Measurements from ENCODE around the gene STYK1. TPM values are rescaled to one million over a fixed set of nuclear protein-coding genes. Genes with fewer than 3 reads are reported as not detected.
"Not testable (repeated sequence)": the region's sequence is repeated elsewhere in the genome, so short reads cannot be mapped to it uniquely, and the experiment has no call there.

STYK1 gene
- polyA plus RNA-seq, 1 donor: 0.94 TPM

GRCh38 chr12:10652192-10652591 is 21.7 kb downstream of the STYK1 start:
- Histone ChIP-seq H3K9me3 (ENCODE audit: control insufficient read depth, low read depth, low read length) (no peaks in the 10 kb centered on the region), H3K27me3 (ENCODE audit: control insufficient read depth, insufficient read depth, low read length) (no peaks in the 10 kb centered on the region), H3K27ac (ENCODE audit: low read length) (no peak overlapping the region), H3K4me3 (ENCODE audit: low read length) (no peak overlapping the region), H3K4me1 (ENCODE audit: control insufficient read depth, insufficient read depth, low read length) (no peaks in the 10 kb centered on the region), H3K36me3 (ENCODE audit: control insufficient read depth, insufficient read depth, low read length) (no peaks in the 10 kb centered on the region)
- DNase-seq: no peak
- WGBS (ENCODE audit: insufficient coverage, low lambda C conversion rate): 33% methylated on average over 1 of the region's 3 CpGs

- H3K4me3 ChIP-seq (ENCODE audit: low read length); H3K4me1 ChIP-seq (ENCODE audit: control insufficient read depth, insufficient read depth, low read length); H3K27me3 ChIP-seq (ENCODE audit: control insufficient read depth, insufficient read depth, low read length); DNase-seq; H3K36me3 ChIP-seq (ENCODE audit: control insufficient read depth, insufficient read depth, low read length); H3K27ac ChIP-seq (ENCODE audit: low read length); H3K9me3 ChIP-seq (ENCODE audit: control insufficient read depth, low read depth, low read length): not testable (repeated sequence)
Measured at GRCh38 chr12:10646576-10646975, 27.3 kb downstream of the STYK1 start.

- no CpG with 5 or more reads among the region's 4 CpGs for WGBS (ENCODE audit: insufficient coverage, low lambda C conversion rate)
Measured at GRCh38 chr12:10645910-10646309, 27.9 kb downstream of the STYK1 start.

GRCh38 chr12:10641735-10642500 is 31.9 kb downstream of the STYK1 start:
- H3K4me3 ChIP-seq (ENCODE audit: low read length): no peak overlapping the region
- no CpG with 5 or more reads among the region's 6 CpGs for WGBS (ENCODE audit: insufficient coverage, low lambda C conversion rate)
- no peaks in the 10 kb centered on the region for H3K36me3 ChIP-seq (ENCODE audit: control insufficient read depth, insufficient read depth, low read length)
- peaks cover 4% of the 10 kb centered on the region for H3K9me3 ChIP-seq (ENCODE audit: control insufficient read depth, low read depth, low read length)
- H3K27ac ChIP-seq (ENCODE audit: low read length): no peak overlapping the region
- DNase-seq: peak in 1 of 2 donors; percentile 40
- H3K27me3 ChIP-seq (ENCODE audit: control insufficient read depth, insufficient read depth, low read length): peaks cover 8% of the 10 kb centered on the region
- H3K4me1 ChIP-seq (ENCODE audit: control insufficient read depth, insufficient read depth, low read length): peaks cover 3% of the 10 kb centered on the region

More at GRCh38 chr12:10645910-10646309, 27.9 kb downstream of the STYK1 start:
- Histone ChIP-seq H3K4me3 (ENCODE audit: low read length) (no peak overlapping the region), H3K36me3 (ENCODE audit: control insufficient read depth, insufficient read depth, low read length) (no peaks in the 10 kb centered on the region), H3K9me3 (ENCODE audit: control insufficient read depth, low read depth, low read length) (peaks cover 5% of the 10 kb centered on the region), H3K27me3 (ENCODE audit: control insufficient read depth, insufficient read depth, low read length) (peaks cover 6% of the 10 kb centered on the region), H3K27ac (ENCODE audit: low read length) (no peak overlapping the region), H3K4me1 (ENCODE audit: control insufficient read depth, insufficient read depth, low read length) (no peaks in the 10 kb centered on the region)
- DNase-seq: no peak

GRCh38 chr12:10638728-10639127 is 35.1 kb downstream of the STYK1 start:
- peaks cover 15% of the 10 kb centered on the region for H3K27me3 ChIP-seq (ENCODE audit: control insufficient read depth, insufficient read depth, low read length)
- no peak for DNase-seq
- H3K27ac ChIP-seq (ENCODE audit: low read length): no peak overlapping the region
- WGBS (ENCODE audit: insufficient coverage, low lambda C conversion rate): no CpG with 5 or more reads among the region's 1 CpG
- no peak overlapping the region for H3K4me3 ChIP-seq (ENCODE audit: low read length)
- H3K9me3 ChIP-seq (ENCODE audit: control insufficient read depth, low read depth, low read length): no peaks in the 10 kb centered on the region
- no peaks in the 10 kb centered on the region for H3K36me3 ChIP-seq (ENCODE audit: control insufficient read depth, insufficient read depth, low read length)
- H3K4me1 ChIP-seq (ENCODE audit: control insufficient read depth, insufficient read depth, low read length): peaks cover 3% of the 10 kb centered on the region

GRCh38 chr12:10636611-10637010 is 37.2 kb downstream of the STYK1 start:
- peaks cover 12% of the 10 kb centered on the region for H3K27me3 ChIP-seq (ENCODE audit: control insufficient read depth, insufficient read depth, low read length)
- 25% methylated on average over 2 of the region's 6 CpGs for WGBS (ENCODE audit: insufficient coverage, low lambda C conversion rate)
- peaks cover 3% of the 10 kb centered on the region for H3K4me1 ChIP-seq (ENCODE audit: control insufficient read depth, insufficient read depth, low read length)
- H3K27ac ChIP-seq (ENCODE audit: low read length): no peak overlapping the region
- no peaks in the 10 kb centered on the region for H3K9me3 ChIP-seq (ENCODE audit: control insufficient read depth, low read depth, low read length)
- H3K4me3 ChIP-seq (ENCODE audit: low read length): no peak overlapping the region
- DNase-seq: peak in 1 of 2 donors; percentile 24
- no peaks in the 10 kb centered on the region for H3K36me3 ChIP-seq (ENCODE audit: control insufficient read depth, insufficient read depth, low read length)

- Histone ChIP-seq H3K4me3 (ENCODE audit: low read length) (no peak overlapping the region), H3K9me3 (ENCODE audit: control insufficient read depth, low read depth, low read length) (no peaks in the 10 kb centered on the region), H3K27me3 (ENCODE audit: control insufficient read depth, insufficient read depth, low read length) (peaks cover 13% of the 10 kb centered on the region), H3K27ac (ENCODE audit: low read length) (no peak overlapping the region), H3K36me3 (ENCODE audit: control insufficient read depth, insufficient read depth, low read length) (no peaks in the 10 kb centered on the region), H3K4me1 (ENCODE audit: control insufficient read depth, insufficient read depth, low read length) (peaks cover 3% of the 10 kb centered on the region)
- no peak for DNase-seq
- no CpG with 5 or more reads among the region's 3 CpGs for WGBS (ENCODE audit: insufficient coverage, low lambda C conversion rate)
Measured at GRCh38 chr12:10636124-10636523, 37.7 kb downstream of the STYK1 start.

- H3K36me3 ChIP-seq (ENCODE audit: control insufficient read depth, insufficient read depth, low read length): no peaks in the 10 kb centered on the region
- DNase-seq: no peak
- no peak overlapping the region for H3K4me3 ChIP-seq (ENCODE audit: low read length)
- H3K9me3 ChIP-seq (ENCODE audit: control insufficient read depth, low read depth, low read length): no peaks in the 10 kb centered on the region
- H3K27ac ChIP-seq (ENCODE audit: low read length): no peak overlapping the region
- peaks cover 14% of the 10 kb centered on the region for H3K27me3 ChIP-seq (ENCODE audit: control insufficient read depth, insufficient read depth, low read length)
- peaks cover 3% of the 10 kb centered on the region for H3K4me1 ChIP-seq (ENCODE audit: control insufficient read depth, insufficient read depth, low read length)
- WGBS (ENCODE audit: insufficient coverage, low lambda C conversion rate): 60% methylated on average over 1 of the region's 2 CpGs
Measured at GRCh38 chr12:10635306-10635705, 38.5 kb downstream of the STYK1 start.

GRCh38 chr12:10634427-10634826 is 39.4 kb downstream of the STYK1 start:
- H3K27ac ChIP-seq (ENCODE audit: low read length): no peak overlapping the region
- H3K4me3 ChIP-seq (ENCODE audit: low read length): no peak overlapping the region
- no CpG with 5 or more reads among the region's 5 CpGs for WGBS (ENCODE audit: insufficient coverage, low lambda C conversion rate)

GRCh38 chr12:10633541-10633940 is 40.3 kb downstream of the STYK1 start:
- H3K4me3 ChIP-seq (ENCODE audit: low read length): no peak overlapping the region
- no CpG with 5 or more reads among the region's 3 CpGs for WGBS (ENCODE audit: insufficient coverage, low lambda C conversion rate)
- no peaks in the 10 kb centered on the region for H3K9me3 ChIP-seq (ENCODE audit: control insufficient read depth, low read depth, low read length)
- peaks cover 2% of the 10 kb centered on the region for H3K4me1 ChIP-seq (ENCODE audit: control insufficient read depth, insufficient read depth, low read length)
- DNase-seq: no peak
- no peak overlapping the region for H3K27ac ChIP-seq (ENCODE audit: low read length)
- no peaks in the 10 kb centered on the region for H3K36me3 ChIP-seq (ENCODE audit: control insufficient read depth, insufficient read depth, low read length)
- peaks cover 14% of the 10 kb centered on the region for H3K27me3 ChIP-seq (ENCODE audit: control insufficient read depth, insufficient read depth, low read length)

More at GRCh38 chr12:10634427-10634826, 39.4 kb downstream of the STYK1 start:
- no peaks in the 10 kb centered on the region for H3K36me3 ChIP-seq (ENCODE audit: control insufficient read depth, insufficient read depth, low read length)
- peaks cover 15% of the 10 kb centered on the region for H3K27me3 ChIP-seq (ENCODE audit: control insufficient read depth, insufficient read depth, low read length)
- no peak for DNase-seq
- peaks cover 3% of the 10 kb centered on the region for H3K4me1 ChIP-seq (ENCODE audit: control insufficient read depth, insufficient read depth, low read length)
- no peaks in the 10 kb centered on the region for H3K9me3 ChIP-seq (ENCODE audit: control insufficient read depth, low read depth, low read length)

GRCh38 chr12:10632226-10632625 is 41.6 kb downstream of the STYK1 start:
- H3K4me1 ChIP-seq (ENCODE audit: control insufficient read depth, insufficient read depth, low read length): no peaks in the 10 kb centered on the region

More at GRCh38 chr12:10632226-10632625, 41.6 kb downstream of the STYK1 start:
- H3K27me3 ChIP-seq (ENCODE audit: control insufficient read depth, insufficient read depth, low read length): peaks cover 14% of the 10 kb centered on the region
- no peaks in the 10 kb centered on the region for H3K36me3 ChIP-seq (ENCODE audit: control insufficient read depth, insufficient read depth, low read length)
- no peak overlapping the region for H3K27ac ChIP-seq (ENCODE audit: low read length)
- no peaks in the 10 kb centered on the region for H3K9me3 ChIP-seq (ENCODE audit: control insufficient read depth, low read depth, low read length)
- DNase-seq: no peak
- no peak overlapping the region for H3K4me3 ChIP-seq (ENCODE audit: low read length)
